ENCODE measurements around the gene CPXM1. TPM values are rescaled to one million over a fixed set of nuclear protein-coding genes. Genes with fewer than 3 reads are reported as not detected.

The CPXM1 gene
- total and polyA plus RNA-seq, 10 of the 15 experiments (the other 5 are each of a cell fraction or from before 2014, with no cell fraction given): 0.22 to 3.9 (median 0.63) TPM; not detected in 2

- TF ChIP-seq E4F1 (IDR thresholded peaks at IDR 0.05; ENCODE audit: borderline replicate concordance, partially characterized antibody): peak; percentile 76
- no peak for TF ChIP-seq IKZF2 (IDR thresholded peaks at IDR 0.05)
- TF ChIP-seq SIX5 (IDR thresholded peaks at IDR 0.05; ENCODE audit: low read depth, low read length, severe bottlenecking): peak; percentile 87
- no peak for TF ChIP-seq BMI1 (IDR thresholded peaks at IDR 0.05; ENCODE audit: borderline replicate concordance)
- TF ChIP-seq MAX (IDR thresholded peaks at IDR 0.05; ENCODE audit: low read depth, low read length): peak; percentile 89
- no peak for TF ChIP-seq IRF5 (IDR thresholded peaks at IDR 0.05; ENCODE audit: borderline replicate concordance)
- 0 out of 3 replicates have a peak, but pooled peaks have one; percentile 16 for TF ChIP-seq POU2F2 (IDR thresholded peaks at IDR 0.05; ENCODE audit: borderline replicate concordance, low read depth, low read length)
- no peak for TF ChIP-seq ZBTB4 (CRISPR knock-in tag; IDR thresholded peaks at IDR 0.05)
- peak; percentile 51 for TF ChIP-seq SPI1 (IDR thresholded peaks at IDR 0.05; ENCODE audit: borderline replicate concordance, insufficient read depth, low read depth, low read length)
- peak; percentile 41 for TF ChIP-seq RUNX3 (IDR thresholded peaks at IDR 0.05; ENCODE audit: low read length)
- TF ChIP-seq NBN (IDR thresholded peaks at IDR 0.05): no peak
- peak; percentile 35 for TF ChIP-seq RELA (IDR thresholded peaks at IDR 0.05; ENCODE audit: borderline replicate concordance, partially characterized antibody)
- peak in 1 of 2 experiments; percentile 22; a peak in 2 of 3 replicates for TF ChIP-seq EGR1 (IDR thresholded peaks at IDR 0.05; ENCODE audit: borderline replicate concordance in 1 of 2, low read depth in 2 of 2, low read length in 2 of 2)
- 0 out of 2 replicates have a peak, but pooled peaks have one; percentile 22 for TF ChIP-seq SMAD5 (IDR thresholded peaks at IDR 0.05; ENCODE audit: low read depth)
- no peak for TF ChIP-seq PBX3 (IDR thresholded peaks at IDR 0.05; ENCODE audit: insufficient replicate concordance, low read depth, low read length)
- TF ChIP-seq RBBP5 (conservative IDR thresholded peaks at IDR 0.05): no peak
- TF ChIP-seq EZH2 (IDR thresholded peaks at IDR 0.05; ENCODE audit: borderline replicate concordance, control insufficient read depth, low read depth, low read length): no peak
- TF ChIP-seq ATF7 (IDR thresholded peaks at IDR 0.05; ENCODE audit: low read depth): no peak
- TF ChIP-seq ZNF207 (IDR thresholded peaks at IDR 0.05; ENCODE audit: borderline replicate concordance): peak; percentile 82; the same call in 1 of the 2 replicates
- no peak for TF ChIP-seq JUNB (IDR thresholded peaks at IDR 0.05)
Measured at GRCh38 chr20:2840138-2840966, 39.9 kb upstream of the CPXM1 start, which contains the start of the genes PCED1A and VPS16 (continued).
